BJ (cell line): ENCODE measurements around the gene GDF3. TPM values are rescaled to one million over a fixed set of nuclear protein-coding genes. Genes with fewer than 3 reads are reported as not detected.
"Not testable (repeated sequence)": the region's sequence is repeated elsewhere in the genome, so short reads cannot be mapped to it uniquely, and the experiment has no call there.

ENCODE experiments used
- CTCF ChIA-PET: fragments of 350-600 bp; formaldehyde crosslinking; extraction: SDS; loops from one replicate; lab custom pipeline; 2021; ENCODE audit warnings: antibody characterized with exemption, inconsistent platforms; lab: Yijun Ruan, JAX
- POLR2A ChIA-PET: fragments of 300-600 bp; sonication (Branson Sonifier 250); formaldehyde crosslinking; extraction: SDS; loops from one replicate; lab custom pipeline; 2021; ENCODE audit warnings: antibody characterized with exemption; lab: Charles Lee
- DNase-seq: peaks from one replicate; pipeline ENCODE4 v3.0.0-alpha.2; 2011; ENCODE audit warnings: low read depth
- H3K27me3 ChIP-seq: 2 replicates; pipeline ENCODE4 v1.6.0; 2011; ENCODE audit warnings: low read length; ENCODE audit not compliant: control insufficient read depth, insufficient read depth
- H3K36me3 ChIP-seq: 2 replicates; pipeline ENCODE4 v1.5.1; 2011; ENCODE audit warnings: low read length; ENCODE audit not compliant: control insufficient read depth, insufficient read depth
- H3K4me3 ChIP-seq: 2 replicates; pipeline ENCODE4 v1.5.1; 2011; ENCODE audit warnings: low read depth, mild to moderate bottlenecking, control low read depth, low read length
- CTCF ChIP-seq: IDR thresholded peaks from 2 replicates; pipeline ENCODE4 v1.5.1; 2011; ENCODE audit warnings: low read depth, mild to moderate bottlenecking, control low read depth, inconsistent platforms, low read length, moderate library complexity; ENCODE audit not compliant: insufficient read depth
- polyA minus RNA-seq: library from RNA; depleted of rRNA, polyadenylated mRNA; stranded (reverse); fragments of >200 nt; gene quantifications from 2 replicates; pipeline ENCODE4 v1.2.3, GENCODE V29; 2011; rRNA and poly(A)+ RNA removed
- polyA plus RNA-seq: library from polyadenylated mRNA; depleted of rRNA; stranded (reverse); fragments of >200 nt; gene quantifications from 2 replicates; pipeline ENCODE4 v1.2.3, GENCODE V29; 2011; rRNA removed

Gene GDF3
- not detected in 2 replicates for polyA plus RNA-seq
- not detected in 2 replicates for polyA minus RNA-seq

DNA sequence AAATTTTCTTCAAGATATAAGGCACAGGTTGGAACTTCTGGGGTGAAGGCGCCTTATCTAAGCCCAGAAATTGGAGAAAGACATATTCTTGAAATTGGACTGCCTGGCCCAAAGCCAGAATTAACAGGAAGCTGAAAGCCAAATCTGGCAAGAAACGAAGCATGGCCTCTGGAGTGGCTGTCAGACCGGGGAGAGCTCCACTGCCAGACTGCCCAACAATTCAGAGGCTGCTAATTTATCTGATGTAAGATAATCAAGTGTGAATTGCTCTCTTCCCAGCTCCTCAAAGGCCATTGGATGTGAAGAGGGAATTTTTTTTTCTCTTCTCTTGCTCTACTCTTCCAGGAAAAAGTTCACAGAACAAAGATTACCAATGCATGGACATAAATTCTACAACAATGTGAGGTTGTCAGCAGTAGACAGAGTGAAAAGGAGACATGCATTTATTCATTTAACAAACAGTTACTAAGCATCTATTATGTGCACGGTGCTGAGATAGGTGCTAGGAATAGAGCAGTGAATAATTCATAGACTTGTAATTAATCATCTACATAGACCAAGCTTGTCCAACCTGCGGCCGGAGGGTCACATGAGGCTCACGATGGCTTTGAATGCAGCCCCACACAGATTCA lies at the start of gene GDF3:
Gene GDF3 (minus strand): TSS at position 210 of the 632 bp plus-strand sequence. CDS start 47 bp downstream, at position 163.
- no peak for TF ChIP-seq CTCF
- ChIA-PET CTCF (no interaction called here), POLR2A (no interaction called here)
- no peak for DNase-seq
- H3K27me3 ChIP-seq = no peaks in the 10 kb centered on the region
- H3K4me3 ChIP-seq = no peak within 1 kb of the TSS
- no peaks in the 10 kb centered on the region for H3K36me3 ChIP-seq

GRCh38 chr12:7732993-7733392 lies 37.4 kb upstream of the GDF3 start:
- H3K4me3 ChIP-seq = no peak overlapping the region
- H3K36me3 ChIP-seq = no peaks in the 10 kb centered on the region
- no peaks in the 10 kb centered on the region for H3K27me3 ChIP-seq
- ChIA-PET CTCF (no interaction called here), POLR2A (no interaction called here)
- DNase-seq = no peak
- no peak for TF ChIP-seq CTCF

DNA sequence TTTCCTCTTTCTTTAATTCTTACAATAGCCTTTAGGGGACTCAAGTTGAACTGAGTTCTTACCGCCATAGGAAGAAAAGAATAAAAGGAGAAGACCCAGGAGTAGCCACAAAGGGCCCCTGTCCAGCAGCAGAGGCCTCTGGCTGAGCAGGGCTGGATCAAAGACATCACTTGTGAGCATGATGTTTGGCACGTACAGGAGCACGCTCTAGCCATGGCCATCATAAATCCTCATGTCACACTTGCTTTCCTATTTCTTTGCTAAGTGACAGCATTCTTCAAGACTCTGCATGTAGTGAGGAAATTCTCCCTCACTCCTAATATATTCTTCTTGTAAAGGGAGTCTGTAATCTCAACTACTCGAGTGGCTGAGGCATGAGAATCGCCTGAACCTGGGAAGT lies 35.9 kb upstream of the GDF3 start:
- H3K4me3 ChIP-seq = no peak overlapping the region
- ChIA-PET POLR2A (no interaction called here), CTCF (no interaction called here)
- TF ChIP-seq CTCF = no peak
- H3K36me3 ChIP-seq = no peaks in the 10 kb centered on the region
- no peaks in the 10 kb centered on the region for H3K27me3 ChIP-seq
- DNase-seq = no peak

GRCh38 chr12:7730984-7731383 lies 35.4 kb upstream of the GDF3 start:
- DNase-seq, POLR2A ChIA-PET, CTCF ChIA-PET: not testable (repeated sequence)

DNA sequence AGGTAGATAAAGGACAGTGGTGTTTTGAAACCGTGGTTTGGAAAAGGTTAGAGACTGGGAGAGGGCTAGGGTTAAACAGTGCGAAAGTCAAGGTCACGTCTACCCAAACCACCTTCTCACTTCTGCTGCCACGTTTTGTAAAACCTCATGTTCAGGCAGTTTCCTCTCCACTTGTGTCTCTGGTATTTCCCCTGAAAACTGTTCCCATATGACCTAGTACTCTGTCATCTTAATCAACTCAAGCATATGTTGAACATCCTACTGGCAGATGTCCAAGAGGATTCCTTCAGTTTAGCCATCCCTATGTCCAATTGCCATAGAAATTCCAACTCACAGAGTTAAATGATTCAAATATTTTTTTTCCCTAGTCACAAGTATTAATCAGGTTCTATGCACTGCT lies 34.2 kb upstream of the GDF3 start:
- Histone ChIP-seq H3K27me3 (no peaks in the 10 kb centered on the region), H3K36me3 (no peaks in the 10 kb centered on the region), H3K4me3 (no peak overlapping the region)
- CTCF ChIA-PET = no interaction called here
- POLR2A ChIA-PET = no interaction called here
- no peak for DNase-seq
- no peak for TF ChIP-seq CTCF

More at GRCh38 chr12:7730984-7731383, 35.4 kb upstream of the GDF3 start:
- H3K36me3 ChIP-seq, H3K27me3 ChIP-seq, H3K4me3 ChIP-seq: not testable (repeated sequence)

DNA sequence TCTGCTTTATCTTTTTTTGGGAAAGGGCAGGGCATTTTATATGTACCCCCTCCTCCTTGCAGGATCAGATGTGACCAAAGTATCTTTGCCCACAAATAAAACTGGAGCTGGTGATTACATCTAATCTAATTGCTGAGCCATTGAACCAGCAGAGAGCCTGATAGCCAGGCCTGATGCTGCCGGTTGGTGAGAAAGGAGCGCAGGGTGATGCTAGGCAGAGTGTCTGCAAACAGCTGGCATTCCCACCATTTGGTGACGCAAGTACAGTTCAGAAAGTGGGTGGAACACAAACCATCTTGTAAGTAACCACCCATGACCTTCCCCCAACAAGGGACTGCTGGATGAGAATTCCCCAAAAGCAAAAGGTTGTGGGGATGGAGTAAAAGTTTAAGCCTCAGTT lies 28.4 kb upstream of the GDF3 start:
- DNase-seq = no peak
- H3K27me3 ChIP-seq = no peaks in the 10 kb centered on the region
- CTCF ChIA-PET = no interaction called here
- H3K36me3 ChIP-seq = no peaks in the 10 kb centered on the region
- POLR2A ChIA-PET = no interaction called here
- H3K4me3 ChIP-seq = no peak overlapping the region
- no peak for TF ChIP-seq CTCF
